Sigmoid colon (tissue), 4 donors: ENCODE data around the gene TUBA3D.
"Not testable (repeated sequence)": the region's sequence is repeated elsewhere in the genome, so short reads cannot be mapped to it uniquely, and the experiment has no call there.

Experiments
- CTCF ChIP-seq, 4 experiments: fragments of 450-650 bp in 3 of 4; fragments of 200-600 bp in 1 of 4; IDR thresholded peaks; one replicate each; pipeline ENCODE4 v1.5.1; 2016 to 2019; ENCODE audit warnings: antibody characterized with exemption in 4 of 4, mild to moderate bottlenecking in 3 of 4, moderate library complexity in 2 of 4
- POLR2AphosphoS5 ChIP-seq, 4 donors: sonication (generic); formaldehyde crosslinking; IDR thresholded peaks; one replicate each; pipeline ENCODE4 v1.6.1; 2017; ENCODE audit warnings: antibody characterized with exemption in 4 of 4

- TF ChIP-seq CTCF, POLR2AphosphoS5 (IDR thresholded peaks at IDR 0.05): not testable (repeated sequence)
These were observed 24.5 kb upstream of the TUBA3D start for GRCh38 chr2:131451265-131451949.
